HEK293T (cell line): ENCODE results near the gene GTPBP10.

Experiments
- ARNT ChIP-seq: fragments of 450-650 bp; IDR thresholded peaks from 2 replicates; pipeline ENCODE4 v1.6.1; 2017; ENCODE audit warnings: mild to moderate bottlenecking
- BHLHE40 ChIP-seq: fragments of 450-650 bp; IDR thresholded peaks from 2 replicates; pipeline ENCODE4 v1.6.1; 2016; ENCODE audit warnings: mild to moderate bottlenecking, moderate library complexity, borderline replicate concordance
- CTBP1 ChIP-seq: fragments of 450-650 bp; IDR thresholded peaks from 2 replicates; pipeline ENCODE4 v1.6.1; 2016; ENCODE audit warnings: borderline replicate concordance
- ELF4 ChIP-seq: fragments of 450-650 bp; IDR thresholded peaks from 2 replicates; pipeline ENCODE4 v1.6.1; 2017; ENCODE audit warnings: antibody characterized with exemption
- FOXA1 ChIP-seq: fragments of 450-650 bp; IDR thresholded peaks from 2 replicates; pipeline ENCODE4 v1.6.1; 2016; ENCODE audit warnings: mild to moderate bottlenecking
- FOXM1 ChIP-seq: fragments of 450-650 bp; IDR thresholded peaks from 2 replicates; pipeline ENCODE4 v1.6.1; 2017; ENCODE audit warnings: mild to moderate bottlenecking, borderline replicate concordance
- NFRKB ChIP-seq: fragments of 450-650 bp; IDR thresholded peaks from 2 replicates; pipeline ENCODE4 v1.6.1; 2016; ENCODE audit warnings: mild to moderate bottlenecking, moderate library complexity
- SP1 ChIP-seq: fragments of 450-650 bp; IDR thresholded peaks from 2 replicates; pipeline ENCODE4 v1.6.1; 2017
- SUZ12 ChIP-seq: fragments of 450-650 bp; IDR thresholded peaks from 2 replicates; pipeline ENCODE4 v1.6.1; 2016; ENCODE audit warnings: mild to moderate bottlenecking
- TARDBP ChIP-seq: fragments of 450-650 bp; IDR thresholded peaks from 2 replicates; pipeline ENCODE4 v1.6.1; 2016

GRCh38 chr7:90347759-90348158, 1.2 kb downstream of the GTPBP10 start:
- no peak for TF ChIP-seq CTBP1
- TF ChIP-seq SP1 = no peak
- no peak for TF ChIP-seq FOXA1
- TF ChIP-seq BHLHE40 = no peak
- no peak for TF ChIP-seq ELF4
- no peak for TF ChIP-seq SUZ12
- TF ChIP-seq NFRKB = no peak
- no peak for TF ChIP-seq TARDBP
- TF ChIP-seq FOXM1 = no peak
- TF ChIP-seq ARNT = no peak
